Measurements from ENCODE around the gene ATP1B4.

DNA sequence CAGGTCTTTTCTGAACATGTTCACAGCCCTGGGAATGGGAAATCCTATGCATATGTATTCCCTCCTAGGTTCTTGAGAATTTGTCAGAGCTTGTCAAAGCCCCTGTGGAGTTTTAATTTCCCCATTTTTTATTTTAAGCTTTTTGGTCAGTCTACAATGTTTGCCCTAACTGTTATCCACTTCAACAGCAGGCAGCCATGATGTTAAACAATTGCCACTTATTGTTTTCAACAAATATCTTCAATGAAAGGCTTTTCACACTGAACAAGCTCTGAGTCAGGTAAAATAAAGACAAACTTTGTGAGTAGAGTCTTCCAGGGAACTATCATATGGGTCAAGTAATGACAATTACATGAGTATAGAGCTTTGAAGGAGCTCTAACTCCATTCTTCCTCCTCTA is 25.0 kb upstream of the ATP1B4 start:
- TF ChIP-seq, protein P1, sequence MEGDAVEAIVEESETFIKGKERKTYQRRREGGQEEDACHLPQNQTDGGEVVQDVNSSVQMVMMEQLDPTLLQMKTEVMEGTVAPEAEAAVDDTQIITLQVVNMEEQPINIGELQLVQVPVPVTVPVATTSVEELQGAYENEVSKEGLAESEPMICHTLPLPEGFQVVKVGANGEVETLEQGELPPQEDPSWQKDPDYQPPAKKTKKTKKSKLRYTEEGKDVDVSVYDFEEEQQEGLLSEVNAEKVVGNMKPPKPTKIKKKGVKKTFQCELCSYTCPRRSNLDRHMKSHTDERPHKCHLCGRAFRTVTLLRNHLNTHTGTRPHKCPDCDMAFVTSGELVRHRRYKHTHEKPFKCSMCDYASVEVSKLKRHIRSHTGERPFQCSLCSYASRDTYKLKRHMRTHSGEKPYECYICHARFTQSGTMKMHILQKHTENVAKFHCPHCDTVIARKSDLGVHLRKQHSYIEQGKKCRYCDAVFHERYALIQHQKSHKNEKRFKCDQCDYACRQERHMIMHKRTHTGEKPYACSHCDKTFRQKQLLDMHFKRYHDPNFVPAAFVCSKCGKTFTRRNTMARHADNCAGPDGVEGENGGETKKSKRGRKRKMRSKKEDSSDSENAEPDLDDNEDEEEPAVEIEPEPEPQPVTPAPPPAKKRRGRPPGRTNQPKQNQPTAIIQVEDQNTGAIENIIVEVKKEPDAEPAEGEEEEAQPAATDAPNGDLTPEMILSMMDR (IDR thresholded peaks at IDR 0.05), result no peak
- no peak for TF ChIP-seq POLR2A (IDR thresholded peaks at IDR 0.05)
